Cardiac fibroblast (primary cell): ENCODE data around the gene ZC3H4.

Source experiments
- DNase-seq, 2 donors: peaks; one replicate each; pipeline versions ENCODE4 v3.0.0 to v3.0.0-alpha.2; 2010; ENCODE audit warnings: low read depth in 2 of 2
- H3K4me3 ChIP-seq, 2 donors: replicated peaks in 1 of 2; 1 replicate in 1 of 2; 2 replicates in 1 of 2; pipeline ENCODE4 v1.5.1; 2011; ENCODE audit warnings: low read depth in 2 of 2, low read length in 2 of 2, mild to moderate bottlenecking in 2 of 2, moderate library complexity in 1 of 2
- CTCF ChIP-seq: IDR thresholded peaks from one replicate; pipeline ENCODE4 v1.5.1; 2011; ENCODE audit warnings: low read depth, mild to moderate bottlenecking, low read length, inconsistent platforms

Gene ZC3H4

GRCh38 chr19:47155148-47155547, 41.6 kb upstream of the ZC3H4 start:
- TF ChIP-seq CTCF: no peak
- H3K4me3 ChIP-seq: no peak overlapping the region
- peak in 1 of 2 donors; percentile 69 for DNase-seq

- H3K4me3 ChIP-seq: no peak overlapping the region
- DNase-seq: no peak
- TF ChIP-seq CTCF: no peak
Observed at GRCh38 chr19:47153266-47153665, 39.7 kb upstream of the ZC3H4 start.

- no peak for TF ChIP-seq CTCF
- no peak overlapping the region for H3K4me3 ChIP-seq
- DNase-seq: no peak
Observed at GRCh38 chr19:47152632-47153031, 39.1 kb upstream of the ZC3H4 start.

GRCh38 chr19:47152205-47152604, 38.6 kb upstream of the ZC3H4 start:
- no peak for DNase-seq
- no peak for TF ChIP-seq CTCF
- no peak overlapping the region for H3K4me3 ChIP-seq

GRCh38 chr19:47151627-47152026, 38.1 kb upstream of the ZC3H4 start:
- no peak for TF ChIP-seq CTCF

GRCh38 chr19:47146920-47147319, 33.3 kb upstream of the ZC3H4 start:
- no peak for TF ChIP-seq CTCF
- DNase-seq: no peak
- no peak overlapping the region for H3K4me3 ChIP-seq

More at GRCh38 chr19:47151627-47152026, 38.1 kb upstream of the ZC3H4 start:
- no peak overlapping the region for H3K4me3 ChIP-seq
- no peak for DNase-seq
